K562 (cell line): ENCODE results near the gene NOXRED1. TPM values are rescaled to one million over a fixed set of nuclear protein-coding genes. Genes with fewer than 3 reads are reported as not detected.

ENCODE experiments used
- CEBPG ChIP-seq, 3 experiments: fragments of 200-800 bp in 1 of 3; sonication (Bioruptor generic) in 1 of 3; sonication (generic) in 1 of 3; formaldehyde crosslinking in 1 of 3; IDR thresholded peaks in 2 of 3; conservative IDR thresholded peaks in 1 of 3; 2 replicates each; pipeline versions ENCODE4 v1.6.1 to v1.8.0; 2016 to 2022; ENCODE audit warnings: missing compliant biosample characterization in 2 of 3, missing genetic modification characterization in 2 of 3, mild to moderate bottlenecking in 1 of 3, missing genetic modification reagents in 1 of 3
- DIDO1 ChIP-seq: fragments of 450-650 bp; IDR thresholded peaks from 2 replicates; pipeline ENCODE4 v1.6.1; 2016; ENCODE audit warnings: low read depth, missing biosample characterization, missing genetic modification characterization
- E2F3 ChIP-seq: fragments of 250-450 bp; sonication (Bioruptor Pico); IDR thresholded peaks from 2 replicates; pipeline ENCODE4 v1.4.0; 2020; ENCODE audit warnings: mild to moderate bottlenecking
- ELF1 ChIP-seq: fragments of 200-800 bp; sonication (Bioruptor generic); IDR thresholded peaks from 2 replicates; pipeline ENCODE4 v1.6.1; 2016; ENCODE audit warnings: missing genetic modification characterization, missing compliant biosample characterization
- HDAC1 ChIP-seq, 2 experiments: fragments of 450-650 bp; IDR thresholded peaks; 2 replicates each; pipeline ENCODE4 v1.6.1; 2016 to 2017; ENCODE audit warnings: inconsistent platforms in 1 of 2, mild to moderate bottlenecking in 1 of 2, moderate library complexity in 1 of 2
- HMG20A ChIP-seq: fragments of 450-650 bp; formaldehyde crosslinking; conservative IDR thresholded peaks from 2 replicates; pipeline ENCODE4 v1.4.0; 2020; ENCODE audit warnings: mild to moderate bottlenecking, mixed read lengths
- KLF13 ChIP-seq: fragments of 450-650 bp; IDR thresholded peaks from 2 replicates; pipeline ENCODE4 v1.6.1; 2016; ENCODE audit warnings: missing genetic modification characterization, low read depth, mild to moderate bottlenecking, missing compliant biosample characterization, moderate library complexity, borderline replicate concordance
- MXI1 ChIP-seq: IDR thresholded peaks from 2 replicates; pipeline ENCODE4 v1.6.1; 2011; ENCODE audit warnings: low read depth, mild to moderate bottlenecking, improper control_type of control experiment, low read length
- NONO ChIP-seq, 2 experiments: fragments of 200-400 bp in 1 of 2; fragments of 450-650 bp in 1 of 2; formaldehyde crosslinking in 1 of 2; IDR thresholded peaks; 2 replicates each; pipeline ENCODE4 v1.6.1; 2017; ENCODE audit warnings: low read depth in 2 of 2, mild to moderate bottlenecking in 2 of 2, moderate library complexity in 2 of 2, low read length in 1 of 2
- PHTF2 ChIP-seq: fragments of 250-450 bp; sonication (Bioruptor Pico); IDR thresholded peaks from 2 replicates; pipeline ENCODE4 v1.5.0; 2021; ENCODE audit warnings: mild to moderate bottlenecking
- POLR3A ChIP-seq: IDR thresholded peaks from 2 replicates; pipeline ENCODE4 v1.6.1; 2011; ENCODE audit warnings: borderline replicate concordance, mild to moderate bottlenecking, moderate library complexity; ENCODE audit not compliant: insufficient read length, insufficient read depth; ENCODE audit errors: extremely low read depth
- RBM15 ChIP-seq: fragments of 200-400 bp; formaldehyde crosslinking; IDR thresholded peaks from 2 replicates; pipeline ENCODE4 v1.6.1; 2018; ENCODE audit warnings: mild to moderate bottlenecking, low read length, moderate library complexity; ENCODE audit not compliant: insufficient read depth
- RFX5 ChIP-seq: IDR thresholded peaks from 2 replicates; pipeline ENCODE4 v1.6.1; 2011; ENCODE audit warnings: low read depth, mild to moderate bottlenecking, improper control_type of control experiment, low read length
- SIN3A ChIP-seq, 2 experiments: fragments of 150-350 bp in 1 of 2; IDR thresholded peaks; 2 replicates each; pipeline ENCODE4 v1.6.1; 2011 to 2016; ENCODE audit warnings: borderline replicate concordance in 2 of 2, low read depth in 2 of 2, low read length in 2 of 2, mild to moderate bottlenecking in 2 of 2, moderate library complexity in 2 of 2; ENCODE audit not compliant: control insufficient read depth in 1 of 2
- SMARCA5 ChIP-seq: fragments of 450-650 bp; IDR thresholded peaks from 2 replicates; pipeline ENCODE4 v1.6.1; 2016
- SUPT5H ChIP-seq: fragments of 450-650 bp; IDR thresholded peaks from 2 replicates; pipeline ENCODE4 v1.6.1; 2016
- TCF7 ChIP-seq: sonication (generic); IDR thresholded peaks from 2 replicates; pipeline ENCODE4 v1.6.1; 2016; ENCODE audit warnings: antibody characterized with exemption, borderline replicate concordance
- THRAP3 ChIP-seq: fragments of 450-650 bp; IDR thresholded peaks from 2 replicates; pipeline ENCODE4 v1.6.1; 2016; ENCODE audit warnings: mild to moderate bottlenecking, inconsistent platforms, borderline replicate concordance
- YY1 ChIP-seq, 3 experiments: IDR thresholded peaks; 2 replicates each; pipeline ENCODE4 v1.6.1; 2011; ENCODE audit warnings: low read length in 2 of 3, mild to moderate bottlenecking in 2 of 3, moderate library complexity in 2 of 3, borderline replicate concordance in 1 of 3, control low read depth in 1 of 3, low read depth in 1 of 3; ENCODE audit not compliant: insufficient read depth in 3 of 3, insufficient replicate concordance in 2 of 3, control insufficient read depth in 1 of 3, insufficient read length in 1 of 3; ENCODE audit errors: extremely low read depth in 1 of 3
- ZFP1 ChIP-seq: fragments of 450-650 bp; formaldehyde crosslinking; IDR thresholded peaks from 2 replicates; pipeline ENCODE4 v1.4.0; 2020; ENCODE audit warnings: mild to moderate bottlenecking, mixed read lengths
- ZNF583 ChIP-seq: fragments of 250-450 bp; sonication (Bioruptor Pico); IDR thresholded peaks from 2 replicates; pipeline ENCODE4 v1.4.0; 2020
- ZNF584 ChIP-seq: fragments of 200-800 bp; sonication (Bioruptor generic); IDR thresholded peaks from 2 replicates; pipeline ENCODE4 v1.6.1; 2016; ENCODE audit warnings: low read depth, mild to moderate bottlenecking, missing genetic modification characterization, missing compliant biosample characterization
- polyA plus RNA-seq, 8 experiments: library from polyadenylated mRNA; depleted of rRNA in 4 of 8; stranded (reverse) in 5 of 8; unstranded in 3 of 8; fragments of >200 nt; fragmentation: Nextera tagmentation in 2 of 8; fragmentation: Illumina TruSeq in 1 of 8; extraction: Ambion mirVana in 2 of 8; extraction: Trizol in 1 of 8; gene quantifications; 2 replicates each; pipeline versions ENCODE4 v1.2.1 to v1.2.3, GENCODE V29; 2011 to 2014; ENCODE audit warnings: inconsistent platforms in 1 of 8, missing spikeins in 1 of 8
- total RNA-seq, 7 experiments: library from RNA; depleted of rRNA in 6 of 7; stranded (reverse); fragments of >200 nt in 6 of 7; fragmentation: Illumina TruSeq in 2 of 7; extraction: Trizol in 2 of 7; gene quantifications; 2 replicates each; pipeline versions ENCODE4 v1.2.1 to v1.2.3, GENCODE V29; 2011 to 2021; ENCODE audit warnings: low replicate concordance in 1 of 7
- TF ChIP-seq, protein P1 (sequence below): fragments of 250-450 bp; sonication (Bioruptor Pico); IDR thresholded peaks from 2 replicates; pipeline ENCODE4 v1.5.0; 2021
- TF ChIP-seq, protein P2 (sequence below): sonication (generic); formaldehyde crosslinking; IDR thresholded peaks from 2 replicates; pipeline ENCODE4 v1.9.0; 2022; ENCODE audit warnings: mild to moderate bottlenecking, missing genetic modification reagents
- TF ChIP-seq, protein P3 (sequence below): sonication (generic); formaldehyde crosslinking; IDR thresholded peaks from 2 replicates; pipeline ENCODE4 v1.8.1; 2022; ENCODE audit warnings: missing genetic modification reagents

Gene NOXRED1
- total and polyA plus RNA-seq, 9 of the 15 experiments (the other 6 are each of a cell fraction or from before 2014, with no cell fraction given) = 0.15 to 0.85 (median 0.30) TPM

DNA sequence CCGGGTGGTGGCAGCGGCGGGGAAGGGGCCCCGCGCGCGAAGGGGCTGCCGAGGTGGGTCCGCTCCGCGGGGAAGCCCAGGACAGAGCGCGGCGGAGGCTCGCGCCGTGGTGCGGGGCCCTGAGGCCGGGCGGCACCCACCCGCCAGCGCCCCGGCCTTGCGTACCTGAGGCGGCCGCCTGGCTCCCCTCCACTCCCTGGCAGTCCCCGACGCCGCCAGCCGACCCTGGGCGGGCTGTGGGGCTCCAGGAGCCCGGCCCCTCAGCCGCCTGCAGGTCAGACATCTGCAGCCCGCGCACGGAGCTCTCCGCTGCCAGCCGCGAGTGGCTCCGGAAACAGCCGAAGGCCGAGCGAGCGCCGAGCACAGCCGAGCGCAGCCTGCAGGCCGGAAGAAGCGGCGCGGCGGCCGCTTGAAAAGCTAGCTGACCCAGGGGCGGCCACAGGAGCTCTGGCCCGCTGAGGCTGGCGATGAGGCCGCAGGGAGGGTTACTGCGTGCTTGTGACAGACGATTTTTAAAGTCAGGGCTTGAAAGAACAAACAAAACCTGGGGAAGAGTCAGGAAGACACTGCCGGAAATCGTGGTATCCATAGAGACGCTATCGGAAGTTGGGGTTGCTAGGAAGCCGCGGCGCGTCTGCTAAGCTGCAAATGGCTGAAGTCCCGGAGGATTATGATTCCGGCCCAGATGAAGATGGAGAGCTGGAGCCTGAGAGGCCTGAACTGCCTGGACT lies 46.4 kb downstream of the NOXRED1 start, which contains the start of the genes SAMD15 and TMED8 (continued):
- TF ChIP-seq ZNF584 (CRISPR knock-in tag) (no peak), ZFP1 (no peak), PHTF2 (CRISPR knock-in tag) (no peak), DIDO1 (no peak), NONO (IDR thresholded peaks at IDR 0.05; ENCODE audit: low read depth in 2 of 2, low read length in 1 of 2) (0 out of 4 replicates have a peak, but pooled peaks of 1 of the 2 experiments have one; percentile 29), HDAC1 (IDR thresholded peaks at IDR 0.05) (peak in 1 of 2 experiments; percentile 81; a peak in 2 of 4 replicates), SIN3A (IDR thresholded peaks at IDR 0.05; ENCODE audit: borderline replicate concordance in 2 of 2, control insufficient read depth in 1 of 2, low read depth in 2 of 2, low read length in 2 of 2) (peak; percentile 70 to 93; a peak in 2 of 4 replicates), E2F3 (CRISPR knock-in tag) (0 out of 2 replicates have a peak, but pooled peaks have one; percentile 29), CEBPG (CRISPR knock-in tag; IDR thresholded peaks at IDR 0.05) (no peak), CEBPG (tag; conservative IDR thresholded peaks at IDR 0.05 in 1 of 2, IDR thresholded peaks at IDR 0.05 in 1 of 2) (no peak), ZNF583 (no peak), SUPT5H (0 out of 2 replicates have a peak, but pooled peaks have one; percentile 28), ELF1 (tag) (peak; percentile 73; the same call in 1 of the 2 replicates), RBM15 (no peak), POLR3A (no peak), KLF13 (tag) (no peak), RFX5 (no peak), SMARCA5 (no peak), MXI1 (0 out of 2 replicates have a peak, but pooled peaks have one; percentile 44), HMG20A (CRISPR knock-in tag) (no peak), THRAP3 (no peak), TCF7 (no peak), YY1 (IDR thresholded peaks at IDR 0.05; ENCODE audit: borderline replicate concordance in 1 of 3, control insufficient read depth in 1 of 3, extremely low read depth in 1 of 3, insufficient read depth in 3 of 3, insufficient read length in 1 of 3, insufficient replicate concordance in 2 of 3, low read depth in 1 of 3, low read length in 2 of 3) (peak; percentile 10 to 80 (median 54))
- TF ChIP-seq, protein P1, sequence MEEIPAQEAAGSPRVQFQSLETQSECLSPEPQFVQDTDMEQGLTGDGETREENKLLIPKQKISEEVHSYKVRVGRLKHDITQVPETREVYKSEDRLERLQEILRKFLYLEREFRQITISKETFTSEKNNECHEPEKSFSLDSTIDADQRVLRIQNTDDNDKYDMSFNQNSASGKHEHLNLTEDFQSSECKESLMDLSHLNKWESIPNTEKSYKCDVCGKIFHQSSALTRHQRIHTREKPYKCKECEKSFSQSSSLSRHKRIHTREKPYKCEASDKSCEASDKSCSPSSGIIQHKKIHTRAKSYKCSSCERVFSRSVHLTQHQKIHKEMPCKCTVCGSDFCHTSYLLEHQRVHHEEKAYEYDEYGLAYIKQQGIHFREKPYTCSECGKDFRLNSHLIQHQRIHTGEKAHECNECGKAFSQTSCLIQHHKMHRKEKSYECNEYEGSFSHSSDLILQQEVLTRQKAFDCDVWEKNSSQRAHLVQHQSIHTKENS (CRISPR knock-in tag) = no peak
- TF ChIP-seq, protein P2, sequence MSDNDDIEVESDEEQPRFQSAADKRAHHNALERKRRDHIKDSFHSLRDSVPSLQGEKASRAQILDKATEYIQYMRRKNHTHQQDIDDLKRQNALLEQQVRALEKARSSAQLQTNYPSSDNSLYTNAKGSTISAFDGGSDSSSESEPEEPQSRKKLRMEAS (CRISPR knock-in tag) = no peak
- TF ChIP-seq, protein P3, sequence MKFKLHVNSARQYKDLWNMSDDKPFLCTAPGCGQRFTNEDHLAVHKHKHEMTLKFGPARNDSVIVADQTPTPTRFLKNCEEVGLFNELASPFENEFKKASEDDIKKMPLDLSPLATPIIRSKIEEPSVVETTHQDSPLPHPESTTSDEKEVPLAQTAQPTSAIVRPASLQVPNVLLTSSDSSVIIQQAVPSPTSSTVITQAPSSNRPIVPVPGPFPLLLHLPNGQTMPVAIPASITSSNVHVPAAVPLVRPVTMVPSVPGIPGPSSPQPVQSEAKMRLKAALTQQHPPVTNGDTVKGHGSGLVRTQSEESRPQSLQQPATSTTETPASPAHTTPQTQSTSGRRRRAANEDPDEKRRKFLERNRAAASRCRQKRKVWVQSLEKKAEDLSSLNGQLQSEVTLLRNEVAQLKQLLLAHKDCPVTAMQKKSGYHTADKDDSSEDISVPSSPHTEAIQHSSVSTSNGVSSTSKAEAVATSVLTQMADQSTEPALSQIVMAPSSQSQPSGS (CRISPR knock-in tag) = no peak
